WTC11 (cell line): ENCODE results near the gene DUSP22. TPM values are rescaled to one million over a fixed set of nuclear protein-coding genes. Genes with fewer than 3 reads are reported as not detected.

Experiments used
- ATAC-seq: fragments of 200-7000 bp; cut with Tn5 transposase; 2 replicates; pipeline ENCODE4 v1.10.0; 2021; ENCODE audit warnings: mild to moderate bottlenecking, moderate library complexity
- CTCF ChIA-PET: fragments of 300-600 bp; sonication (Branson Sonifier 250); formaldehyde crosslinking; loops from one replicate; lab custom pipeline; 2021; ENCODE audit warnings: antibody characterized with exemption; lab: Charles Lee
- POLR2A ChIA-PET: fragments of 350-600 bp; sonication (Branson Sonifier 250); formaldehyde crosslinking; loops from one replicate; lab custom pipeline; 2021; ENCODE audit warnings: antibody characterized with exemption; lab: Charles Lee
- DNase-seq: peaks from one replicate; pipeline ENCODE4 v3.0.0; 2021; ENCODE audit warnings: low spot score
- H3K27ac Mint-ChIP-seq: 2 replicates; pipeline ENCODE4 v1.8.0; 2021; ENCODE audit warnings: mixed read lengths
- H3K27me3 Mint-ChIP-seq: 2 replicates; pipeline ENCODE4 v1.8.0; 2021; ENCODE audit warnings: low read depth, mild to moderate bottlenecking, moderate library complexity, mixed read lengths
- H3K36me3 Mint-ChIP-seq: 2 replicates; pipeline ENCODE4 v1.8.0; 2021; ENCODE audit warnings: mixed read lengths
- H3K4me1 Mint-ChIP-seq: 2 replicates; pipeline ENCODE4 v1.8.0; 2022; ENCODE audit warnings: mixed read lengths
- H3K4me3 Mint-ChIP-seq: 2 replicates; pipeline ENCODE4 v1.8.0; 2021; ENCODE audit warnings: mild to moderate bottlenecking, moderate library complexity, mixed read lengths
- H3K9me3 Mint-ChIP-seq: 2 replicates; pipeline ENCODE4 v1.8.0; 2021; ENCODE audit warnings: mixed read lengths
- ATF2 ChIP-seq: sonication (generic); formaldehyde crosslinking; IDR thresholded peaks from 2 replicates; pipeline ENCODE4 v1.8.1; 2022; ENCODE audit warnings: low read depth, missing genetic modification reagents, borderline replicate concordance
- ATF3 ChIP-seq: sonication (generic); formaldehyde crosslinking; conservative IDR thresholded peaks from 2 replicates; pipeline ENCODE4 v1.8.1; 2022; ENCODE audit warnings: mild to moderate bottlenecking, missing genetic modification reagents
- E2F1 ChIP-seq: sonication (generic); formaldehyde crosslinking; IDR thresholded peaks from 2 replicates; pipeline ENCODE4 v1.8.0; 2022; ENCODE audit warnings: mild to moderate bottlenecking, missing genetic modification reagents
- EMX1 ChIP-seq: fragments of 250-450 bp; sonication (Bioruptor Pico); IDR thresholded peaks from 2 replicates; pipeline ENCODE4 v1.8.0; 2021; ENCODE audit warnings: mild to moderate bottlenecking
- ERG ChIP-seq: fragments of 250-450 bp; sonication (Bioruptor Pico); IDR thresholded peaks from 2 replicates; pipeline ENCODE4 v1.8.0; 2021; ENCODE audit warnings: mild to moderate bottlenecking
- FOXP1 ChIP-seq: sonication (generic); formaldehyde crosslinking; IDR thresholded peaks from 2 replicates; pipeline ENCODE4 v1.8.0; 2022; ENCODE audit warnings: missing genetic modification reagents, mild to moderate bottlenecking, moderate library complexity, borderline replicate concordance
- GTF2I ChIP-seq: fragments of 250-450 bp; sonication (Bioruptor Pico); conservative IDR thresholded peaks from 2 replicates; pipeline ENCODE4 v1.4.0; 2021; ENCODE audit warnings: mild to moderate bottlenecking
- KAT7 ChIP-seq: sonication (generic); formaldehyde crosslinking; IDR thresholded peaks from 2 replicates; pipeline ENCODE4 v1.8.1; 2023; ENCODE audit warnings: missing genetic modification reagents, mild to moderate bottlenecking, borderline replicate concordance
- MAX ChIP-seq: sonication (generic); formaldehyde crosslinking; IDR thresholded peaks from 2 replicates; pipeline ENCODE4 v1.8.0; 2022; ENCODE audit warnings: mild to moderate bottlenecking, missing genetic modification reagents
- NR3C1 ChIP-seq: sonication (generic); formaldehyde crosslinking; conservative IDR thresholded peaks from 2 replicates; pipeline ENCODE4 v1.8.1; 2023; ENCODE audit warnings: low read depth, mild to moderate bottlenecking, missing genetic modification reagents
- OVOL2 ChIP-seq: fragments of 250-450 bp; sonication (Bioruptor Pico); IDR thresholded peaks from 2 replicates; pipeline ENCODE4 v1.9.0; 2021; ENCODE audit warnings: mild to moderate bottlenecking, borderline replicate concordance
- PREB ChIP-seq: sonication (generic); formaldehyde crosslinking; IDR thresholded peaks from 2 replicates; pipeline ENCODE4 v1.8.1; 2022; ENCODE audit warnings: mild to moderate bottlenecking, missing genetic modification reagents, moderate library complexity, borderline replicate concordance
- RORB ChIP-seq: fragments of 250-450 bp; sonication (Bioruptor Pico); IDR thresholded peaks from 2 replicates; pipeline ENCODE4 v1.9.0; 2021; ENCODE audit warnings: mild to moderate bottlenecking
- USF1 ChIP-seq: sonication (generic); formaldehyde crosslinking; IDR thresholded peaks from 2 replicates; pipeline ENCODE4 v1.8.0; 2022; ENCODE audit warnings: mild to moderate bottlenecking, missing genetic modification reagents
- ZNF121 ChIP-seq: sonication (generic); formaldehyde crosslinking; IDR thresholded peaks from 2 replicates; pipeline ENCODE4 v1.8.0; 2023; ENCODE audit warnings: missing genetic modification reagents
- ZNF281 ChIP-seq: sonication (generic); formaldehyde crosslinking; IDR thresholded peaks from 2 replicates; pipeline ENCODE4 v1.8.0; 2023; ENCODE audit warnings: mild to moderate bottlenecking, missing genetic modification reagents
- ZNF396 ChIP-seq: fragments of 250-450 bp; sonication (Bioruptor Pico); IDR thresholded peaks from 2 replicates; pipeline ENCODE4 v1.8.0; 2021; ENCODE audit warnings: mild to moderate bottlenecking, moderate library complexity, borderline replicate concordance
- ZNF532 ChIP-seq: fragments of 250-450 bp; sonication (Bioruptor Pico); IDR thresholded peaks from 2 replicates; pipeline ENCODE4 v1.9.0; 2021; ENCODE audit warnings: mild to moderate bottlenecking, borderline replicate concordance
- total RNA-seq: library from RNA; stranded (reverse); gene quantifications from 3 replicates; pipeline ENCODE4 v1.2.3, GENCODE V29; 2021

DUSP22 gene
- total RNA-seq, 1 experiment from 2014 or later = 38.5 TPM

- TF ChIP-seq ZNF532 (CRISPR knock-in tag) (no peak), USF1 (CRISPR knock-in tag) (no peak), ERG (CRISPR knock-in tag) (no peak), ZNF281 (CRISPR knock-in tag) (no peak), RORB (no peak), EMX1 (CRISPR knock-in tag) (no peak), PREB (CRISPR knock-in tag) (no peak), ZNF396 (CRISPR knock-in tag) (no peak), NR3C1 (CRISPR knock-in tag) (no peak), OVOL2 (CRISPR knock-in tag) (no peak), GTF2I (CRISPR knock-in tag) (no peak), ZNF121 (CRISPR knock-in tag) (no peak), KAT7 (CRISPR knock-in tag) (no peak)
Measured at GRCh38 chr6:317448-318144, 25.3 kb downstream of the DUSP22 start (continued).

GRCh38 chr6:318243-318890, 26.1 kb downstream of the DUSP22 start:
- H3K4me3 Mint-ChIP-seq = no peak overlapping the region
- no peak overlapping the region for H3K27ac Mint-ChIP-seq
- DNase-seq (no peak), ATAC-seq (no peak)
- peaks cover 14% of the 10 kb centered on the region for H3K4me1 Mint-ChIP-seq
- peaks cover 38% of the 10 kb centered on the region for H3K36me3 Mint-ChIP-seq
- ChIA-PET CTCF (interaction anchor here (0.8 kb wide), 1 partner anchor 90 kb away, joined by 4 read pairs; no protein-coding TSS in a partner anchor), POLR2A (no interaction called here)
- H3K27me3 Mint-ChIP-seq = no peaks in the 10 kb centered on the region
- peaks cover 35% of the 10 kb centered on the region for H3K9me3 Mint-ChIP-seq
- no peak for TF ChIP-seq MAX (CRISPR knock-in tag)
- TF ChIP-seq ATF3 (CRISPR knock-in tag) = no peak
- no peak for TF ChIP-seq ATF2 (CRISPR knock-in tag)
- no peak for TF ChIP-seq FOXP1 (CRISPR knock-in tag)
- TF ChIP-seq USF1 (CRISPR knock-in tag) = no peak
- TF ChIP-seq E2F1 (CRISPR knock-in tag) = no peak
